Stimulated activated CD8-positive, alpha-beta memory T cell treated with anti-CD3 and anti-CD28 coated beads, Interleukin-15, amount 100 ng/mL, for 4 hours (primary cell): Measurements from ENCODE around the gene CSHL1.
"Not testable (repeated sequence)": the region's sequence is repeated elsewhere in the genome, so short reads cannot be mapped to it uniquely, and the experiment has no call there.

Experiments
- DNase-seq, 2 donors: peaks; one replicate each; pipeline ENCODE4 v3.0.0-alpha.2; 2020; ENCODE audit warnings: low read depth in 2 of 2

Gene CSHL1

GRCh38 chr17:63889026-63889848, 21.8 kb downstream of the CSHL1 start:
- not testable (repeated sequence) for DNase-seq

DNA sequence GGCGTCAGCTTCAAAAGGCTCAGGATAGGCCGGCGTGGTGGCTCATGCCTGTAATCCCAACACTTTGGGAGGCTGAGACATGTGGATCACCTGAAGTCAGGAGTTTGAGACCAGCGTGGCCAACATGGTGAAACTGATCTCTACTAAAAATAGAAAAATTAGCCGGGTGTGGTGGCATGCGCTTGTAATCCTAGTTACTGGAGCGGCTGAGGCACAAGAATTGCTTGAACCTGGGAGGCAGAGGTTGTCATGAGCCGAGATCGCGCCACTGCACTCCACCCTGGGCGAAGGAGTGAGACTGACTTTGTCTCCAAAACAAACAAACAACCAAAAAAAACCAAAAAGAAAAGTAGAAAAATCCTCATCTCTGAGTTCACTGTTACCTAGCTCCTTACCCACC, 25.9 kb downstream of the CSHL1 start:
- not testable (repeated sequence) for DNase-seq

- not testable (repeated sequence) for DNase-seq
These were observed 28.4 kb downstream of the CSHL1 start for GRCh38 chr17:63882626-63883126.

- peak; percentile 14 to 23 for DNase-seq
These were observed 29.0 kb downstream of the CSHL1 start, which contains the start of gene GH2 for GRCh38 chr17:63881935-63882601. TSS of gene GH2 (minus strand) at chr17:63881944. CDS start at chr17:63881801, 143 bp downstream.

DNA sequence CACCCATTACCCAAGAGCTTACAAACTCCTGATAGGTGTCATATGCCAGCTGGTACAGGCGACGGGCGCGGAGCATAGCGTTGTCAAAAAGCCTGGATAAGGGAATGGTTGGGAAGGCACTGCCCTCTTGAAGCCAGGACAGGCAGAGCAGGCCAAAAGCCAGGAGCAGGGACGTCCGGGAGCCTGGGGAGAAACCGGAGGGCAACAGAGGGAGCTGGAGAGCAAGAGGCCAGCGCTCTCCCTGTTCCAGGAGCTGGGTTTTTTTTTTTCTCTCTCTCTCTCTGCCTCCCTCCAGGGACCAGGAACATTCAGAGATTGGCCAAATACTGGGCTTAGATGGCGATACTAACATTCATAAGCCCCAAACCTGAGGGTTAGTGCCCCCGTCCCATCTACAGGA, 29.7 kb downstream of the CSHL1 start:
- not testable (repeated sequence) for DNase-seq

- no peak for DNase-seq
These were observed 30.4 kb downstream of the CSHL1 start for GRCh38 chr17:63880706-63881105.

- DNase-seq: not testable (repeated sequence)
These were observed 32.6 kb downstream of the CSHL1 start for GRCh38 chr17:63878413-63878812.

GRCh38 chr17:63874693-63875092, 36.4 kb downstream of the CSHL1 start:
- DNase-seq: not testable (repeated sequence)

GRCh38 chr17:63874061-63874626, 36.9 kb downstream of the CSHL1 start:
- DNase-seq: not testable (repeated sequence)

GRCh38 chr17:63873577-63873976, 37.5 kb downstream of the CSHL1 start, which contains the start of gene CSH2:
TSS of gene CSH2 (minus strand) at chr17:63873677. CDS start at chr17:63873614, 63 bp downstream.
- not testable (repeated sequence) for DNase-seq

DNA sequence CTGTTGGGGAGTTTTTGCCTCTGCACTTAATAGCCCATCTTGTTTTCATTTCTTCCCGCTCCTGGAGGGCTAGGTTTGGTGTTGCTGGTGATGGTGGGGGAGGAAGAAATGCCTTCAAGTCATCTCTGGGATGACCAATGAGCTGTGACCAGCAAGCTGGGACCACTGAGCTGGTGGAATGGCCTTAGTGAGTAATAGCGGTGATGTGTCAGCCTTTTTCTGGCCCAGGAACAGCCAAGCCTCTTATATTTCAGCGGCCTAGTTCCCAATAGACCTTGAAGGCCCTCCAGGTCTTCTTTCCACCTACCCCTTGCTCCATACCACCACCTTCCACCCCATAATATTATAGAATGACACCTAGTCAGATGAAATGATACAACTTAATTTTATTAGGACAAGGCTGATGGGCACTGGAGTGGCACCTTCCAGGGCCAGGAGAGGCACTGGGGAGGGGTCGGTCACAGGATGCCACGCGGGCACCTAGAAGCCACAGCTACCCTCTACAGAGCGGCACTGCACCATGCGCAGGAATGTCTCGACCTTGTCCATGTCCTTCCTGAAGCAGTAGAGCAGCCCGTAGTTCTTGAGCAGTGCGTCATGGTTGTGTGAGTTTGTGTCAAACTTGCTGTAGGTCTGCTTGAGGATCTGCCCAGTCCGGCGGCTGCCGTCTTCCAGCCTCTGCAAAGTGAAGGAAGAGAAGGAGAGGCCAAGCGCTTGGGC, 39.3 kb downstream of the CSHL1 start:
- not testable (repeated sequence) for DNase-seq

DNA sequence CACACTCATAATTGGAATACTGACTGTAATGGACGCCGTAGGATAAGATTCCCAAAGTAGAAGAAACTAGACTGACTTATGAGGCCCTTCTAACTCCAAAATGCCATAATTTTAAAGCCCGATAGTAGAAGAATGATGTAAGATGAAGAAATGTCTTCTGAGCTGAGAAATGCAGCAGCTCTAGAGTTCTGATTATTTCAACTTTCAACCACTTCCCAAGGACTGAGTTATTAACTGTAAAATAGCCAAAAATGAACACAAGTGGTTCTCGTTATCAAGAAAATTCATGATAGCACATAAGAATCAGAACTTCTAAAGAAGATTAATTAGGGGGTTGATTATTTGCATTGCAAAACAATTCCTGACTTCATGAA, 40.8 kb downstream of the CSHL1 start:
- DNase-seq: not testable (repeated sequence)

DNA sequence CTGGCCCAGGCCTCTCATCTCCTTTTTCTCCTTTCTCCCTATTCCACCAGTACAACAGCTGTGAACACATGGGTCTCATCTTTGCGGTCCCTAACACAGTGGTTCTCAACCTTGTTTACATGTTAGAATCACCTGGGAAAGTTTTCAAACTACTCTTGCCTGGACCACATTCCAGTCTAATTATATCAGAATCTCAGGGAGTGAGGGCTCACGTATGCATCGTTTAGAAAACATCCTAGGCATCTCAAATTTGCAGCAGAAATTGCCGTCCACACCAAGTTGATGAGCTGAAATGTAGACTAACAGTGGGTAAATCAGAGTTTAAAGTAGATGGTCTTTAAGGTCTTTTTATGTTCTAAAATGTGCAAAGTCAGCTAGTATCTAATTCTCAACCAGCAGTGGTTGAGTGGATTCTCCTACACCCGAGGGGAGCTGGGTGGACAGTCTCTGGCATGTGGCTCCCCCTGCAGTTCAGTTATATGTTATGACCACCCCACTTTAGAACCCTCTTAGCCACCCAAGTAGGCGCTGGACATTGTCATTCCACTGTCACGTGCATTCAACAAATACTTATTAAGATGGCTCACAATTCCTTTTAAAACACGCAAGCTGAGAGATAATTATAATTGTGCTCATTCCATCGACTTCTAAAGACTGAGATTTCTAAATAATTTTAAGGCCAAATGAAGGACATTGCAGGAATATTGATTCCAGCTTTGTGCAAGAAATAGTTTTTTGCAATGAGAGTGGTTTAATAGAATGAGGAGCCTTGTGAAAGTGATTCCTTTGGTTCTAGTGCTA, 41.4 kb downstream of the CSHL1 start:
- DNase-seq: not testable (repeated sequence)

DNA sequence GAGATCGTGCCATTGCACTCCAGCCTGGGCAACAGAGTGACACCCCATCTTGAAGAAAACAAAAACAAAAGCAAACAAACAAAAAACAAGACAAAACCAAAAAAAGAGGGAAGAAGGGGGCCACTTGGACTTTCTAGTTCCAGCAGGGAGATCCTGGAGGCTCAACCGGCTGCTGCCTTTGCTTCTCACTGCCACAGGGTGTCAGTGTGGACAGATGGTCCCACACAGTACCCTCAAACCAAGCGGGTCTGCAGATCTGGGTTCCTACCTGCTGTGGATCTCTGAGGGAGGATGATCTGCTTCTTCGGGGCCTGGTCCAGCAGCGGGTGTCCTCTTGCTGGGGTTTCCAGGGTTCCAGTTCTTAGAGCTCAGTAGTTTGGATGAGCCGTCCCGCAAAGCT, 44.4 kb downstream of the CSHL1 start:
- DNase-seq: not testable (repeated sequence)
